AG09319 (cell line): Measurements from ENCODE around the gene ARHGEF19.
"Not testable (repeated sequence)": the region's sequence is repeated elsewhere in the genome, so short reads cannot be mapped to it uniquely, and the experiment has no call there.

ENCODE experiments used
- DNase-seq: peaks from one replicate; pipeline ENCODE4 v3.0.0-alpha.2; 2010; ENCODE audit warnings: low read depth; ENCODE audit errors: extremely low read depth
- TF ChIP-seq, protein P1 (sequence below): IDR thresholded peaks from 2 replicates; pipeline ENCODE4 v1.5.1; 2011; ENCODE audit warnings: low read depth, mild to moderate bottlenecking, inconsistent platforms, low read length, moderate library complexity

The ARHGEF19 gene

DNA sequence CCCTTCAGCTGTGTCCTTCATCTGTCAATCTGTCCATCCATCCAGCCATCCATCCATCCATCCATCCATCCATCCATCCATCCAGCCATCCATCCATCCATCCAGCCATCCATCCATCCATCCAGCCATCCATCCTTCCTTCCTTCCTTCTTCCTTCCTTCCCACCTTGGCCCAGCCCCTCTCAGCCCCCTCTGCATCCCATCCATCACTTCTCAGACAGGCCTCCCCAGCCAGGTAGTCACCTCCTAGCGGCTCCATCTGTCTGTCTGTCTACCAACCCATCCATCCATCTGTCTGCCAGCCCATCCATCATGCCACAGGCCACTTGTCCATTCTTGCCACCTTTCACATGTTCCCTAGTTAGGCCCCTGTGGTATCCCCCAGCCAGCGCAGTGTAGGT is 46.3 kb downstream of the ARHGEF19 start:
- no peak for DNase-seq
- TF ChIP-seq, protein P1, sequence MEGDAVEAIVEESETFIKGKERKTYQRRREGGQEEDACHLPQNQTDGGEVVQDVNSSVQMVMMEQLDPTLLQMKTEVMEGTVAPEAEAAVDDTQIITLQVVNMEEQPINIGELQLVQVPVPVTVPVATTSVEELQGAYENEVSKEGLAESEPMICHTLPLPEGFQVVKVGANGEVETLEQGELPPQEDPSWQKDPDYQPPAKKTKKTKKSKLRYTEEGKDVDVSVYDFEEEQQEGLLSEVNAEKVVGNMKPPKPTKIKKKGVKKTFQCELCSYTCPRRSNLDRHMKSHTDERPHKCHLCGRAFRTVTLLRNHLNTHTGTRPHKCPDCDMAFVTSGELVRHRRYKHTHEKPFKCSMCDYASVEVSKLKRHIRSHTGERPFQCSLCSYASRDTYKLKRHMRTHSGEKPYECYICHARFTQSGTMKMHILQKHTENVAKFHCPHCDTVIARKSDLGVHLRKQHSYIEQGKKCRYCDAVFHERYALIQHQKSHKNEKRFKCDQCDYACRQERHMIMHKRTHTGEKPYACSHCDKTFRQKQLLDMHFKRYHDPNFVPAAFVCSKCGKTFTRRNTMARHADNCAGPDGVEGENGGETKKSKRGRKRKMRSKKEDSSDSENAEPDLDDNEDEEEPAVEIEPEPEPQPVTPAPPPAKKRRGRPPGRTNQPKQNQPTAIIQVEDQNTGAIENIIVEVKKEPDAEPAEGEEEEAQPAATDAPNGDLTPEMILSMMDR = no peak

DNA sequence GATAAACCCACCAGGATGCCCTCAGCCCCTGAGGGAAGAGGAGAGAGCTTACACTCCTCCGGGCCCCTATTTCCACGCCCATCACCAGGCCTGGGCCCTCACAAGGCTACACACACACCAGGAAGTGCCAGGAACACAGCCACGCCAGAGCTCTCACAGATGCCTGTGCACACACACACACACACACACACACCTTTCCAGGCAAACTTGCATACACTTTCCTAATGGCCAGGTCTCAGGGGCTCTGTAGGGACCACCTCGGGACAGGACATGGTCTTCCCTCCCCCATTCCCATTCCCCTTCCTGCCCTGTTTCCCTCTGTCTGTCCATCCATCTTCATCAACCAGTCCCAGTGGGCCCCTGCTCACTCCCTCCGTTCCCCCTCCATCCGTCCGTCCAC is 46.9 kb downstream of the ARHGEF19 start:
- TF ChIP-seq, protein P1 = no peak
- no peak for DNase-seq

DNA sequence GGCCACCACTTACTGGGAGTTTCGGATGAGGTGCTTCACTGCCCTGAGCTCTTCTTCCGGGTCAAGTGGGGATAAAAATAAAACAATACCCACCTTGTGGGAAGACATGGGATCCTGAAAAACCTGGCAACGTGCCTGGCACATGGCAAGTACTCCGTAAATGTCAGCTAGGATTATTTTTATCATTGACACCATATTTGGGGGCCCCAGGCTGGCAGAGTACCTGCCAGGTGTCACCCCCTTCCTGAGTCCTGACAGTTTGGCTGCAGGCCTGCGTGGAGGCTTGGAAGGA is 47.4 kb downstream of the ARHGEF19 start:
- no peak for DNase-seq
- TF ChIP-seq, protein P1 = no peak

DNA sequence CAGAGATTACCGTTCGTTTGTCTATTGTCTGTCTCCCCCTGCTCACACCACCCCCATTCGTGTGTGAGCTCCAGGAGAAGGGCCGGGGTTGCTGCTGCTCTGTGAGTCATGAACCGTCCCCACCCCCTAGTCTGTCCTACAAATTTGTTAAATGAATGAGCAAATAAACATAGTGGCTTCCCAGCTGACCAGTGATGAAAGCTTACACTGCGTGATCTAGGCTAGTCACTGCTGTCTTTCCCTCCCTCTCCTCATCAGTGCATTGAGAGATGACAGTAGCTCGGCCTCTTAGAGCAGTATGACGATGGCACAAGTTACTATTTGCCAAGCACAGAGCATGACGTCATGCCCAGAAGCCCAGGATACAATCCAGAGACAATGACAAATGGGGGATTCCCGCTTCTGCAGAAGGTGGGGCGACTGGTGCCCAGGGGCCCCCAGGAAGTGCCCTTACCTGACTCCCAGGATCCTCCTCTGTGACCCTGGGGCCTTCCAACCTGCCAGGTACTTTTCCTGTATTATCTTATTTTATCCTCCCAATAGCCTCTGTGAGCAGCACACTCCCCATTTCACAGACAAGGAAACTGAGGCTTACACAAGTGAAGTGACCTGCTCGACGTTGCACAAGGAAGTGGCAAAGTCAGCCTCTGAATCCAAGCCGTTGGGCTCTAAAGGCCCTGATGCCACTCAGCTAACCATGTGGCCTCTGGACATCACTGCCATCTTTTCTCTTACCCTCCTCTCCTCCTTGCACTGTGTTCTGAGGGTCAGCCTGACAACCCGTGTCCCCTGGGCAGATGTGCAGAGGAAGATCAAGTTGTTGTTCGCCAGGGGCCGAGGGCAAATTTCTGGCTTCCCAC is 48.0 kb downstream of the ARHGEF19 start:
- TF ChIP-seq, protein P1 = no peak
- DNase-seq = peak; percentile 79

DNA sequence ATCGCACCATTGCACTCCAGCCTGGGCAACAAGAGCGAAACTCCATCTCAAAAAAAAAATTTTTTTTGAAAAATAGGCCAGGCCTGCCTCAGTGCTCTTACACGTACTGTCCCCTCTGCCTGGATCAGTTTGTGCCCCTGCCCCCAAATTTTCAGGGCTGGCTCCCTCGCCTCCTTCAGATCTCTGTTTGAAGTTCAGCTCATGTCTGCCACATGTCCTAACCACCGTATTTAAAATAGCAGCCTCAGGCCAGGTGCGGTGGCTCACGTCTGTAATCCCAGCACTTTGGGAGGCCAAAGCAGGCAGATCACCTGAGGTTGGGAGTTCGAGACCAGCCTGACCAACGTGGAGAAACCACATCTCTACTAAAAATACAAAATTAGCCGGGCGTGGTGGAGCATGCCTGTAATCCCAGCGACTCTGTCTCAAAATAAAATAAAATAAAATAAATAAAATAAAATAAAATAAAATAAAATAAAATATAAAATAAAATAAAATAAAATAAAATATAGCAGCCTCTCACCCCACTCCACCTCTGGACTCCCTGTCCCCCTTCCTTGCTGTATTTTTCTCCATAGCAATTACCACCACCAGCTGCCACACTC is 48.7 kb downstream of the ARHGEF19 start:
- not testable (repeated sequence) for DNase-seq

DNA sequence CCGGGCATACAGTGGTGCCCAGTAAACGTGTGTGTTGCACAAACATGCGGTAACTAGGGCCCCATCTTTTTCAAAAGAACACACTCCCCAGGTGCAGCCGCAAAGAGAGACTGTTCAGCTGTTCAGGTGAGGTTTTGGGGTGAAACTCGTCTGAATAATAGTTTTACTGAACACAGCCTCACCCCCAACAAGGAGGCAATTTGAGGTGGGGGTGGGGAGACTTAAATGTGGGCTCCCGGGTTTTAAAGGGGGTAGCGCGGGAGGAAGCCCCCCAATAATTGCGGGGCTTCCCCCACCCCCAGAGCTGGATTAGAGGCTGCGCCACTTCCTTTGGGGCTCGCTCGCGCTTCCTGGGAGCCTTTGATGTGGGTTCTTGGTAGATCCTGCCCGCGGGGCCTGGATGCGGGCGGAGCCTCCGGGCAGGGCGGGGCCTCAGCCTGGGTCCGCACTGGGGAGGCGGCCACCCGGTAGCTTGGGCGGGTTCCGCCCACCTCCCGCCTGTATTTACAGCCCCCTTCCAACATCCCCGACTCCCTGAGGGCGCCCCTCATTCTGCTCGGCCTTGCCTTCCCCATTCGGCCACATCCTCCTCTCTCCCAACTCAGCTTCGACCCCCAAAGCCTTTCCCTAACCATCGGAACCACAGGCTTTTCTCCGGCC is 50.2 kb downstream of the ARHGEF19 start:
- no peak for DNase-seq
- TF ChIP-seq, protein P1 = no peak

DNA sequence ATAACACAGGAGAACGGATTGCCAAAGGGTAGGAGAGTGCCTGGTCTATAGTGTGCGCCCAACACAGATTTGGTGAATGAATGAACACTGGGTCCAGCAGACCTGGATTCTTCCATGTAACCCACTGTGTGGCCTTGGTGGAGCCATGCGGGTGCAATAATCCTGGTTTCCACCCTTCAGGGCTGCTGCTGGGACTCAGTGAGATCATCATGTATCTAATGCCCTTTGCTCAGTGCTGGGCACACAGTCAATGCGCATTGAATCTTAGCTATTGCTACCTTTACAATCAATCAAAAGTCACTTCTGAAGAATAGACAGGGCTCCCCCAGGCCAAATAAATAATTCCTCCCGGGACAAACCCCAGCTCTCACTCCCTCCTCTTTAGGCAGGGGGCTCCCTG is 50.7 kb downstream of the ARHGEF19 start:
- TF ChIP-seq, protein P1 = no peak

More for the DNA sequence above, 50.7 kb downstream of the ARHGEF19 start:
- no peak for DNase-seq
